HepG2 (cell line): ENCODE measurements around the gene HYCC2. TPM values are rescaled to one million over a fixed set of nuclear protein-coding genes. Genes with fewer than 3 reads are reported as not detected.

Experiments
- ERF ChIP-seq: IDR thresholded peaks from 2 replicates; pipeline ENCODE4 v1.6.1; 2018; ENCODE audit warnings: missing biosample characterization, missing genetic modification reagents
- JARID2 ChIP-seq: sonication (generic); formaldehyde crosslinking; IDR thresholded peaks from 2 replicates; pipeline ENCODE4 v1.8.1; 2023; ENCODE audit warnings: missing genetic modification reagents, inconsistent platforms; ENCODE audit not compliant: insufficient replicate concordance
- MXD4 ChIP-seq: IDR thresholded peaks from 2 replicates; pipeline ENCODE4 v1.6.1; 2016; ENCODE audit warnings: mild to moderate bottlenecking, missing biosample characterization, missing genetic modification reagents
- RFX1 ChIP-seq: fragments of 450-650 bp; IDR thresholded peaks from 2 replicates; pipeline ENCODE4 v1.6.1; 2017
- SSRP1 ChIP-seq: IDR thresholded peaks from 2 replicates; pipeline ENCODE4 v1.6.1; 2016; ENCODE audit warnings: control low read depth
- TEAD2 ChIP-seq: sonication (generic); formaldehyde crosslinking; IDR thresholded peaks from 2 replicates; pipeline ENCODE4 v1.9.0; 2021; ENCODE audit warnings: missing genetic modification reagents
- ZC3H13 ChIP-seq: sonication (generic); formaldehyde crosslinking; IDR thresholded peaks from 2 replicates; pipeline ENCODE4 v1.8.1; 2023; ENCODE audit warnings: mild to moderate bottlenecking, missing genetic modification reagents, moderate library complexity
- ZFP36L1 ChIP-seq: sonication (generic); formaldehyde crosslinking; IDR thresholded peaks from 2 replicates; pipeline ENCODE4 v1.8.0; 2022; ENCODE audit warnings: mild to moderate bottlenecking, missing genetic modification reagents, moderate library complexity
- ZNF17 ChIP-seq: sonication (generic); formaldehyde crosslinking; IDR thresholded peaks from 2 replicates; pipeline ENCODE4 v1.5.0; 2020; ENCODE audit warnings: mild to moderate bottlenecking, missing genetic modification reagents
- ZNF230 ChIP-seq: sonication (generic); formaldehyde crosslinking; IDR thresholded peaks from 2 replicates; pipeline ENCODE4 v1.4.0; 2020; ENCODE audit warnings: mild to moderate bottlenecking, missing genetic modification reagents
- ZNF777 ChIP-seq: sonication (generic); formaldehyde crosslinking; IDR thresholded peaks from 2 replicates; pipeline ENCODE4 v1.4.0; 2020; ENCODE audit warnings: missing genetic modification reagents
- ZNF841 ChIP-seq: sonication (generic); formaldehyde crosslinking; IDR thresholded peaks from 2 replicates; pipeline ENCODE4 v1.8.1; 2023; ENCODE audit warnings: missing genetic modification reagents, borderline replicate concordance
- polyA plus RNA-seq, 8 experiments: library from polyadenylated mRNA; depleted of rRNA in 3 of 8; stranded (reverse) in 7 of 8; unstranded in 1 of 8; fragments of >200 nt; fragmentation: Illumina TruSeq in 4 of 8; extraction: Trizol in 4 of 8; gene quantifications; 2 replicates each; pipeline versions ENCODE4 v1.2.1 to v1.2.3, GENCODE V29; 2011 to 2016; ENCODE audit warnings: low read depth in 4 of 8, missing spikeins in 1 of 8, mixed read lengths in 1 of 8; ENCODE audit not compliant: insufficient read depth in 1 of 8
- total RNA-seq, 5 experiments: library from RNA; depleted of rRNA; stranded (reverse); fragments of >200 nt; fragmentation: Illumina TruSeq; extraction: Trizol; gene quantifications; 2 replicates each; pipeline ENCODE4 v1.2.3, GENCODE V29; 2016; ENCODE audit warnings: low read depth in 1 of 5
- TF ChIP-seq, protein P1 (sequence below): sonication (generic); formaldehyde crosslinking; conservative IDR thresholded peaks from 2 replicates; pipeline ENCODE4 v1.5.0; 2020; ENCODE audit warnings: missing genetic modification reagents
- TF ChIP-seq, protein P2 (sequence below): IDR thresholded peaks from 2 replicates; pipeline ENCODE4 v1.6.1; 2016; ENCODE audit warnings: missing biosample characterization, missing genetic modification reagents, low read depth
- TF ChIP-seq, protein P3 (sequence below): sonication (generic); formaldehyde crosslinking; IDR thresholded peaks from 2 replicates; pipeline ENCODE4 v1.4.0; 2020; ENCODE audit warnings: missing genetic modification reagents
- TF ChIP-seq, protein P4 (sequence below): fragments of 450-650 bp; IDR thresholded peaks from 2 replicates; pipeline ENCODE4 v1.6.1; 2017
- TF ChIP-seq, protein P5 (sequence below): sonication (generic); formaldehyde crosslinking; IDR thresholded peaks from 2 replicates; pipeline ENCODE4 v1.4.0; 2020; ENCODE audit warnings: missing genetic modification reagents, mild to moderate bottlenecking, borderline replicate concordance
- TF ChIP-seq, protein P6 (sequence below): sonication (generic); formaldehyde crosslinking; IDR thresholded peaks from 2 replicates; pipeline ENCODE4 v1.5.0; 2020; ENCODE audit warnings: mild to moderate bottlenecking, missing genetic modification reagents, moderate library complexity
- TF ChIP-seq, protein P7 (sequence below): sonication (generic); formaldehyde crosslinking; IDR thresholded peaks from 2 replicates; pipeline ENCODE4 v1.5.1; 2020; ENCODE audit warnings: mild to moderate bottlenecking, missing genetic modification reagents, moderate library complexity

Gene HYCC2
- total and polyA plus RNA-seq, 2 of the 13 experiments (the other 11 are each of a cell fraction or from before 2014, with no cell fraction given) = 4.7 to 13.9 TPM

DNA sequence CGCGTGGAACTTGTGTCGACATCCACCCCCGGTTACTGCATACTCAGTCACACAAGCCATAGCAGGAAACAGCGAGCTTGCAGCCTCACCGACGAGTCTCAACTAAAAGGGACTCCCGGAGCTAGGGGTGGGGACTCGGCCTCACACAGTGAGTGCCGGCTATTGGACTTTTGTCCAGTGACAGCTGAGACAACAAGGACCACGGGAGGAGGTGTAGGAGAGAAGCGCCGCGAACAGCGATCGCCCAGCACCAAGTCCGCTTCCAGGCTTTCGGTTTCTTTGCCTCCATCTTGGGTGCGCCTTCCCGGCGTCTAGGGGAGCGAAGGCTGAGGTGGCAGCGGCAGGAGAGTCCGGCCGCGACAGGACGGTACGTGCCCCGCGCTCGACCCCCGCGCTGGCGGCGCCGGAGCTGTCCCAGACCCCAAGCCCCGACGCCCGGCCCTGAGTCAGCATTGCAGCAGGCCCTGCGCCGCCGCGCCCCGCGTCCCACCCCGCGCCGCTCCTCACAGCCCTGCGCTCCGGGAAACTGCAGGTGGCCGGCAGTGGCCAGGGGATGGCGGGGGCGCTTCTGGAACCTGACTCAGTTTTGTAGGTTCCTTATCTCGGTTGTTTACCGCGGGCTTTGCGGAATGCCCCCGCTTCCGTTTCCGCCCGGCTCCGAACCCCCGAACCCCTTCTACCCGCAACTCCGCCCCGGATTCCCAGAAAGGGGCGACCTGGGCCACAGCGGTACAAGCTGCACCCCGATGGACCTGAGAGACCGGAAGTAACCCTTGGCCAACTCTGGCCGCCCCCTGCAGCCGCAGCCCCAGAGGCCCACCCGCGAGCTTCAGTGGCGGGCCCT, 44.9 kb upstream of the HYCC2 start, which contains the start of gene CFLAR (continued):
- TF ChIP-seq, protein P1, sequence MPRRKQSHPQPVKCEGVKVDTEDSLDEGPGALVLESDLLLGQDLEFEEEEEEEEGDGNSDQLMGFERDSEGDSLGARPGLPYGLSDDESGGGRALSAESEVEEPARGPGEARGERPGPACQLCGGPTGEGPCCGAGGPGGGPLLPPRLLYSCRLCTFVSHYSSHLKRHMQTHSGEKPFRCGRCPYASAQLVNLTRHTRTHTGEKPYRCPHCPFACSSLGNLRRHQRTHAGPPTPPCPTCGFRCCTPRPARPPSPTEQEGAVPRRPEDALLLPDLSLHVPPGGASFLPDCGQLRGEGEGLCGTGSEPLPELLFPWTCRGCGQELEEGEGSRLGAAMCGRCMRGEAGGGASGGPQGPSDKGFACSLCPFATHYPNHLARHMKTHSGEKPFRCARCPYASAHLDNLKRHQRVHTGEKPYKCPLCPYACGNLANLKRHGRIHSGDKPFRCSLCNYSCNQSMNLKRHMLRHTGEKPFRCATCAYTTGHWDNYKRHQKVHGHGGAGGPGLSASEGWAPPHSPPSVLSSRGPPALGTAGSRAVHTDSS = 0 out of 2 replicates have a peak, but pooled peaks have one; percentile 58
- TF ChIP-seq ZNF841 (no peak), TEAD2 (0 out of 2 replicates have a peak, but pooled peaks have one; percentile 72), ZFP36L1 (no peak), ERF (CRISPR knock-in tag) (peak; percentile 39), ZNF230 (CRISPR knock-in tag) (peak; percentile 72), RFX1 (no peak), SSRP1 (peak; percentile 85; the same call in 1 of the 2 replicates), MXD4 (CRISPR knock-in tag) (0 out of 2 replicates have a peak, but pooled peaks have one; percentile 59), ZC3H13 (CRISPR knock-in tag) (no peak; the same call in 1 of the 2 replicates), ZNF17 (no peak), JARID2 (CRISPR knock-in tag) (peak; percentile 89), ZNF777 (peak; percentile 85)
- TF ChIP-seq, protein P2, sequence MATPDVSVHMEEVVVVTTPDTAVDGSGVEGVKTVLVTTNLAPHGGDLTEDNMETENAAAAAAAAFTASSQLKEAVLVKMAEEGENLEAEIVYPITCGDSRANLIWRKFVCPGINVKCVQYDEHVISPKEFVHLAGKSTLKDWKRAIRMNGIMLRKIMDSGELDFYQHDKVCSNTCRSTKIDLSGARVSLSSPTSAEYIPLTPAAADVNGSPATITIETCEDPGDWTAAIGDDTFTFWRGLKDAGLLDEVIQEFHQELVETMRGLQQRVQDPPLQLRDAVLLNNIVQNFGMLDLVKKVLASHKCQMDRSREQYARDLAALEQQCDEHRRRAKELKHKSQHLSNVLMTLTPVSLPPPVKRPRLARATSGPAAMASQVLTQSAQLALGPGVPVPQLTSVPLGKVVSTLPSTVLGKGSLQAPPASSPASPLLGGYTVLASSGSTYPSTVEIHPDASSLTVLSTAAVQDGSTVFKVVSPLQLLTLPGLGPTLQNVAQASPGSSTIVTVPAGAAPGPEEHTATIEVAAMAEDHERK = no peak
- TF ChIP-seq, protein P3, sequence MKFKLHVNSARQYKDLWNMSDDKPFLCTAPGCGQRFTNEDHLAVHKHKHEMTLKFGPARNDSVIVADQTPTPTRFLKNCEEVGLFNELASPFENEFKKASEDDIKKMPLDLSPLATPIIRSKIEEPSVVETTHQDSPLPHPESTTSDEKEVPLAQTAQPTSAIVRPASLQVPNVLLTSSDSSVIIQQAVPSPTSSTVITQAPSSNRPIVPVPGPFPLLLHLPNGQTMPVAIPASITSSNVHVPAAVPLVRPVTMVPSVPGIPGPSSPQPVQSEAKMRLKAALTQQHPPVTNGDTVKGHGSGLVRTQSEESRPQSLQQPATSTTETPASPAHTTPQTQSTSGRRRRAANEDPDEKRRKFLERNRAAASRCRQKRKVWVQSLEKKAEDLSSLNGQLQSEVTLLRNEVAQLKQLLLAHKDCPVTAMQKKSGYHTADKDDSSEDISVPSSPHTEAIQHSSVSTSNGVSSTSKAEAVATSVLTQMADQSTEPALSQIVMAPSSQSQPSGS (CRISPR knock-in tag) = peak; percentile 66; the same call in 1 of the 2 replicates
- TF ChIP-seq, protein P4, sequence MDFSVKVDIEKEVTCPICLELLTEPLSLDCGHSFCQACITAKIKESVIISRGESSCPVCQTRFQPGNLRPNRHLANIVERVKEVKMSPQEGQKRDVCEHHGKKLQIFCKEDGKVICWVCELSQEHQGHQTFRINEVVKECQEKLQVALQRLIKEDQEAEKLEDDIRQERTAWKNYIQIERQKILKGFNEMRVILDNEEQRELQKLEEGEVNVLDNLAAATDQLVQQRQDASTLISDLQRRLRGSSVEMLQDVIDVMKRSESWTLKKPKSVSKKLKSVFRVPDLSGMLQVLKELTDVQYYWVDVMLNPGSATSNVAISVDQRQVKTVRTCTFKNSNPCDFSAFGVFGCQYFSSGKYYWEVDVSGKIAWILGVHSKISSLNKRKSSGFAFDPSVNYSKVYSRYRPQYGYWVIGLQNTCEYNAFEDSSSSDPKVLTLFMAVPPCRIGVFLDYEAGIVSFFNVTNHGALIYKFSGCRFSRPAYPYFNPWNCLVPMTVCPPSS = no peak
- TF ChIP-seq, protein P5, sequence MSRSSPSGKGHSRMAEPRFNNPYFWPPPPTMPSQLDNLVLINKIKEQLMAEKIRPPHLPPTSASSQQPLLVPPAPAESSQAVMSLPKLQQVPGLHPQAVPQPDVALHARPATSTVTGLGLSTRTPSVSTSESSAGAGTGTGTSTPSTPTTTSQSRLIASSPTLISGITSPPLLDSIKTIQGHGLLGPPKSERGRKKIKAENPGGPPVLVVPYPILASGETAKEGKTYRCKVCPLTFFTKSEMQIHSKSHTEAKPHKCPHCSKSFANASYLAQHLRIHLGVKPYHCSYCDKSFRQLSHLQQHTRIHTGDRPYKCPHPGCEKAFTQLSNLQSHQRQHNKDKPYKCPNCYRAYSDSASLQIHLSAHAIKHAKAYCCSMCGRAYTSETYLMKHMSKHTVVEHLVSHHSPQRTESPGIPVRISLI (CRISPR knock-in tag) = no peak
- TF ChIP-seq, protein P6, sequence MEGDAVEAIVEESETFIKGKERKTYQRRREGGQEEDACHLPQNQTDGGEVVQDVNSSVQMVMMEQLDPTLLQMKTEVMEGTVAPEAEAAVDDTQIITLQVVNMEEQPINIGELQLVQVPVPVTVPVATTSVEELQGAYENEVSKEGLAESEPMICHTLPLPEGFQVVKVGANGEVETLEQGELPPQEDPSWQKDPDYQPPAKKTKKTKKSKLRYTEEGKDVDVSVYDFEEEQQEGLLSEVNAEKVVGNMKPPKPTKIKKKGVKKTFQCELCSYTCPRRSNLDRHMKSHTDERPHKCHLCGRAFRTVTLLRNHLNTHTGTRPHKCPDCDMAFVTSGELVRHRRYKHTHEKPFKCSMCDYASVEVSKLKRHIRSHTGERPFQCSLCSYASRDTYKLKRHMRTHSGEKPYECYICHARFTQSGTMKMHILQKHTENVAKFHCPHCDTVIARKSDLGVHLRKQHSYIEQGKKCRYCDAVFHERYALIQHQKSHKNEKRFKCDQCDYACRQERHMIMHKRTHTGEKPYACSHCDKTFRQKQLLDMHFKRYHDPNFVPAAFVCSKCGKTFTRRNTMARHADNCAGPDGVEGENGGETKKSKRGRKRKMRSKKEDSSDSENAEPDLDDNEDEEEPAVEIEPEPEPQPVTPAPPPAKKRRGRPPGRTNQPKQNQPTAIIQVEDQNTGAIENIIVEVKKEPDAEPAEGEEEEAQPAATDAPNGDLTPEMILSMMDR (CRISPR knock-in tag) = peak; percentile 22; the same call in 1 of the 2 replicates
- TF ChIP-seq, protein P7, sequence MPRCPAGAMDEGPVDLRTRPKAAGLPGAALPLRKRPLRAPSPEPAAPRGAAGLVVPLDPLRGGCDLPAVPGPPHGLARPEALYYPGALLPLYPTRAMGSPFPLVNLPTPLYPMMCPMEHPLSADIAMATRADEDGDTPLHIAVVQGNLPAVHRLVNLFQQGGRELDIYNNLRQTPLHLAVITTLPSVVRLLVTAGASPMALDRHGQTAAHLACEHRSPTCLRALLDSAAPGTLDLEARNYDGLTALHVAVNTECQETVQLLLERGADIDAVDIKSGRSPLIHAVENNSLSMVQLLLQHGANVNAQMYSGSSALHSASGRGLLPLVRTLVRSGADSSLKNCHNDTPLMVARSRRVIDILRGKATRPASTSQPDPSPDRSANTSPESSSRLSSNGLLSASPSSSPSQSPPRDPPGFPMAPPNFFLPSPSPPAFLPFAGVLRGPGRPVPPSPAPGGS (CRISPR knock-in tag) = no peak; the same call in 1 of the 2 replicates
